HG02642 (cell line): ENCODE data around the gene TGFB1.
"Not testable (repeated sequence)": the region's sequence is repeated elsewhere in the genome, so short reads cannot be mapped to it uniquely, and the experiment has no call there.

ENCODE experiments used
- ATAC-seq: cut with Tn5 transposase; IDR thresholded peaks from one replicate; pipeline ENCODE4 v1.9.1; 2021; ENCODE audit warnings: mild to moderate bottlenecking; ENCODE audit not compliant: unreplicated experiment, poor library complexity

Gene TGFB1

GRCh38 chr19:41353466-41354342 is at the start of gene TGFB1:
Gene TGFB1 (minus strand): TSS chr19:41353922. CDS start chr19:41353044, 878 bp downstream.
- ATAC-seq: peak; percentile 53

- ATAC-seq: no peak
Observed at GRCh38 chr19:41402010-41402409, 48.3 kb upstream of the TGFB1 start.

DNA sequence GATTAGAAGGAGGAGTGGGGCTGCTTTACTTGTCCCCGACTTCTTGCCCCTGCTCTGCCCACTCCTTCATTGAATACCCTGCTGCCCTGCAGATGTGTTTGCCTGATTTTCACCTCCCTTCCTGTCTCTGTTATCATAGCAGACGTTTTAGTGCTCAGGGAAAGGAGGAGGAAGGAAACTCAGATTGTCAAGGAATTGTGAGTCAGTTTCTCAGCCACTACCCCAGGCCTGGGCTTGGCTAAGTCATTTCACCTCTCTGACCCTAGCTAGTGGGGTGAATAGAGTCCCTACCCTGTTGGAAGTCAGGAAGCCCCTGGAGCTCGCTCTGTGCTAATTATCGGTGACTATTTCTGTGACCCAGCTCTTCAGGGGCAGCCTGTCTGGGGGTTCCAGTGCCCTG is 47.8 kb upstream of the TGFB1 start:
- ATAC-seq: no peak

- no peak for ATAC-seq
Observed at GRCh38 chr19:41399525-41399924, 45.8 kb upstream of the TGFB1 start.

GRCh38 chr19:41399091-41399490 is 45.4 kb upstream of the TGFB1 start:
- ATAC-seq: no peak

GRCh38 chr19:41398598-41398997 is 44.9 kb upstream of the TGFB1 start:
- no peak for ATAC-seq

- ATAC-seq: no peak
Observed at GRCh38 chr19:41398050-41398418, 44.3 kb upstream of the TGFB1 start.

DNA sequence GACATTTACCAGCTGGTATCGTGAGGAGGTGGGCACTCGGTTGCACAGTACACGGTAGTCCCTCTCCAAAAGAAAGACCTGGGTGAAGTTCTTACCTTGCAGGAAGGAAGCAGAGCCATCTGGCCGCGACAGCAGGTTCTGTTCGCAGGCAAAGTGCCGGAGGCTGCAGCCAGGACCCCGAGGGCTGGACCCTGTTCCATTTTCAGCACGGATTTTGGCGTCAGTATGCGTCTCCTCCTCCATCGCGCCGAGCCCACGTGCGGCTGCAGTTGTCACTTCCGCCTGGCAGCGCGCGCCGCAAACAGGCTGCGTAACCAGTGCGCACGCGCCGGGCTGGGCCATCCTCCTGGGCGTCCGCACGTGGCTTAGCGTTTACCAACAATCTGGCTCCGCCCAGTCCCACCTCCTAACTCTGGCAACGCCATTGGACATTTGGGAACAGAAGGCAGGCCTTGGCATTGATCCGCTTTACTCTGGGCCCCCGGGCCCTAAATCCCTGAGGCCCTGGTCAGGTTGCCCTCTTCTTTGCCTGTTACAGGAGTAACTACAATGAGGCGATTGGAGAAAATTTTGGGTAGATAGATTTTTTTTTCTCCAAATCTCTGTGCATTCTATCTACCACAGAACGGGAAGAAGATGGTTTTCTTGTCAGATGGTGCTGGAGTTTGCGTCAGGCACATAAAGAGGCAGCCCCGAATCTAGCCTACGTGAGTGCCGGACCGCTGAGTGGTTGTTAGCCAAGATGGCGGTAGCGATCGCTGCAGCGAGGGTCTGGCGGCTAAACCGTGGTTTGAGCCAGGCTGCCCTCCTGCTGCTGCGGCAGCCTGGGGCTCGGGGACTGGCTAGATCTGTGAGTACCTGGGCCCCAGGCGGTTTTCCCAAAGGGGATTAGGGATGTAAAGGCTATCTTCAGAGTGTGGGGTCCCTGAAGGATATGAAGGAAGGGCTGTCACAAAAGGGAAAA is 43.6 kb upstream of the TGFB1 start, which contains the start of the genes BCKDHA and EXOSC5:
BCKDHA (plus strand) TSS at position 733 of the 964 bp plus-strand sequence; CDS start at position 743, 10 bp downstream.
EXOSC5 (minus strand) TSS at position 274 of the 964 bp plus-strand sequence; CDS start at position 243, 31 bp downstream.
- peak; percentile 92 for ATAC-seq

DNA sequence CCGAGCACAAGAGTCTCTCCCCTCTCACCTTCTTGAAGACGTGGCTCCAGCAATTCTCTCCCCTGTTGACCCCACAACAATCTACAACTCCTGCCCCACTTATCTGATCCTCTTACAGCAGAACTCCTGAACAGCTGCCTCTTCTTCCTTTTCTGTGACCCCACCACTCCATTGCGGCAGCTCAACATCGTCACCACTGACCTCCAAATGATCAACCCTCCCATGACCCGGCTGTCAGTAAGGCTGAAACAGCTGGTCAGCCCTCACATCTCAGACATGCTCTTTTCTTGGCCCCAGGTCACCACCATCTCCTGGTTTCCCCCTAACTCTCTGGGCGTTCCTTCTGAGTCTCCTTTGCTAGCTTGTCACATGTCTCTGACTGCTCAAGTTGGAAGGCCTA is 41.6 kb upstream of the TGFB1 start:
- ATAC-seq: no peak

- no peak for ATAC-seq
Observed at GRCh38 chr19:41392775-41393174, 39.1 kb upstream of the TGFB1 start.

GRCh38 chr19:41391618-41392017 is 37.9 kb upstream of the TGFB1 start:
- no peak for ATAC-seq

DNA sequence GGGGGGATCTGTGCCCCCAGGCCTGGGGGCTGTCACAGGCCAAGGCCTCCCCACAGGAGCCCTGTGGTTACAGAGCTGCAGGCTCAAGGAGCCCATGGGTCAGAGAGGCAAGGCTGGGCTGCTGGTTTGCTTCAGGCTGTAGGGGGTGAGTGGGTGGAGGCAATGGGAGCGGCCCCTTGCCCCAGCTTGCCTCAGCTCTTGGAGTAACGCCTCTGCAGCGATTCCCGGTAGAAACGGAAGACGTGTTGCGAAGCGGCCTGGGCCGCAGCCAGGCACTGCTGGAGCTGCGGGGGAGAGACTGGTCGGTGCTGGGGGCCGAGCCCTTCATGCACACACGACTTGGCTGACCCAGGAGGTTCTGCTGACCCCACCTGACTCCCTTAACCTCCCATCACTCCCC is 32.7 kb upstream of the TGFB1 start:
- no peak for ATAC-seq

GRCh38 chr19:41384351-41384750 is 30.6 kb upstream of the TGFB1 start:
- no peak for ATAC-seq

GRCh38 chr19:41381536-41381935 is 27.8 kb upstream of the TGFB1 start:
- ATAC-seq: not testable (repeated sequence)

- ATAC-seq: peak; percentile 79
Observed at GRCh38 chr19:41377977-41378709, 24.4 kb upstream of the TGFB1 start.

- no peak for ATAC-seq
Observed at GRCh38 chr19:41376998-41377365, 23.3 kb upstream of the TGFB1 start.

DNA sequence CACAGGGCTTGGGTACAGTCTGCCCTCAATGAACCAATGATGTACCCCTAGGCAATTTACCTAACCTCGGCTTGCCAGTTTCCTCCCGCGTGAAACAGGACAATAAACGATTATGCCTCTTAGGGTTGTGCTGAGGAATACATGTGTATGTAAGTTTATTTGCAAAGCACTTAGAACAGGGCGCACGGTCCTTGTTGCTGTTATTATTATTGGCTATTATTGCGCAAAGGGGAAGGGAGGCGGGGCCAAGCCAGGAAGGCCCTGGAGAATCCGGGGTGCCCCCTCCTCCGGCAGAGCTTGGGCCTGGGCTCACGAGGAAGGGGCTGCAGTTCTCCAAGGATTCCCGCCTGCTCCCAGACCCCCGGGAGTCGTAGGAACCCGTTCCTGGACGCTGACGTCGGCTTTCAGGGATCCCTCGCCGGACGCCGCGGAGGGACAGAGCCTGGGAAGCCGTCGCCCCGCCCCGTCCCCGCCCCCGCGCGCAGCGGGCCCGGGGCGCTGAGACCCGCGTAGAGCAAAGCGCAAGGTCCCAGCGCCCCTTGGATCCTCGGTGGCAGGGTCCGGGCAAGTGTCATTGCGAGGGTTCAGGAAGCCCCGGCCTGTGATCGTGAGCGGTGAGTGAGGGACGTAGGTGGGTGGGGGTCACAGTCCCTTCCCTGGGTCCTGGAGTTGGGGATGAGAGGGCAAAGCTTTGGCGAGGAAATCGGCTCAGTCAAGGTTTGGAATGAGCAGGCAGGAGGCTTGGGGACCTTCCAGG is 22.7 kb upstream of the TGFB1 start, which contains the start of gene TMEM91:
TMEM91 (plus strand) TSS at position 293 of the 757 bp plus-strand sequence. CDS start 1,777 bp downstream, outside the sequence.
- no peak for ATAC-seq

GRCh38 chr19:41373993-41374392 is 20.3 kb upstream of the TGFB1 start:
- no peak for ATAC-seq

GRCh38 chr19:41372501-41372900 is 18.8 kb upstream of the TGFB1 start:
- ATAC-seq: no peak
